ENCODE measurements around the gene SCFD2. TPM values are rescaled to one million over a fixed set of nuclear protein-coding genes. Genes with fewer than 3 reads are reported as not detected.

The SCFD2 gene
- polyA plus RNA-seq, 3 donors = 5.4 to 9.4 (median 6.7) TPM

DNA sequence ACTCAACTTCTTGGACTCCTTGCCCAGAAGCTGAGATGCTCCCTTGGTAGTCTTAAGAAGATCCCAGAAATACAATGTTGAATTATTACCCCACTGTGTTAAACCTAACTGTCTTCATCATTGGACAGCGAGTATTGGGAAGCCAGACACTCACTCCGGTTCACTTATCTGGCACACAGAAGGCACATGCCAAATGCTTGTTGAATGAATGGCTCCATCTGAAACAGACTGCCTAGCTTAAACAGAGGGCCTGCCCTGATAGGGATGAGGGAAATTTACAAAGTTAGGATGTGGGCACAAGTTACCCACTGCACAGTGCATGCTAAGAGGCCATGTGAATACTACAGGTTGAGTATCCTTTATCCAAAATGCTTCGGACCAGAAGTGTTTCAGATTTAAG lies 424.4 kb downstream of the SCFD2 start:
- intact Hi-C loops (cut with micrococcal nuclease) = no loop called here

DNA sequence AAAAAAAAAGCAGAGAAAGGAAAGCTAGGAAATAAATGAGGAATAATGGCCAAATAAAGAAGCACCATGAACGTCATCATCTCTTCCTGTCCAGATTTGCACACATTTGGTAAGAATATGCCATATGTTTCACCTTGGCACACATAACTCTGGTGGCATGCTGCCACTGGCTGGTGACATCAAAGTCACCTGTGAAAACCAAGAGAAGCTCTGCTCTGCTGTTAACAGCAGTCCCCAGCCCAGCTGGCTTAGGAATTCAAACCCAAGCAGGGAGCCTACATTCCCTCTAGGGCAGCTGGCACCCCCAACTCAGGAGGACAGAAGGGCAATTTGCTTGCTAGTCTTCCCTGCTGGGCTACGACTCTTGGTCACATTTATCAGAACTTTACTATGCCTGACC lies 426.1 kb downstream of the SCFD2 start:
- Histone ChIP-seq H3K79me2 (ENCODE audit: insufficient read depth, low read length) (no peaks in the 10 kb centered on the region), H3K9me3 (replicated peaks in 1 of 2; ENCODE audit: control insufficient read depth in 1 of 2, insufficient read depth in 1 of 2, low read length in 2 of 2) (no peaks in the 10 kb centered on the region), H3K36me3 (replicated peaks in 1 of 2; ENCODE audit: control insufficient read depth in 1 of 2, insufficient read depth in 2 of 2, low read length in 2 of 2) (no peaks in the 10 kb centered on the region), H2AFZ (ENCODE audit: insufficient read depth, low read depth, low read length, poor library complexity, severe bottlenecking) (no peak overlapping the region), H3K4me3 (replicated peaks in 1 of 3; ENCODE audit: low read depth in 2 of 3, low read length in 3 of 3) (no peak overlapping the region), H3K9ac (ENCODE audit: insufficient read depth, low read length, poor library complexity, severe bottlenecking) (no peak overlapping the region), H3K4me1 (ENCODE audit: control insufficient read depth in 1 of 2, insufficient read depth in 2 of 2, low read length in 2 of 2) (no peaks in the 10 kb centered on the region), H3K27ac (ENCODE audit: low read depth in 1 of 2, low read length in 2 of 2) (no peak overlapping the region), H3K4me2 (replicated peaks; ENCODE audit: extremely low read depth, low read length, poor library complexity, severe bottlenecking) (no peak overlapping the region), H4K20me1 (ENCODE audit: insufficient read depth, low read length) (no peaks in the 10 kb centered on the region), H3K27me3 (ENCODE audit: control insufficient read depth in 2 of 2, insufficient read depth in 2 of 2, low read length in 2 of 2) (no peaks in the 10 kb centered on the region)
- intact Hi-C loops (cut with micrococcal nuclease) = no loop called here
- TF ChIP-seq, protein P1, sequence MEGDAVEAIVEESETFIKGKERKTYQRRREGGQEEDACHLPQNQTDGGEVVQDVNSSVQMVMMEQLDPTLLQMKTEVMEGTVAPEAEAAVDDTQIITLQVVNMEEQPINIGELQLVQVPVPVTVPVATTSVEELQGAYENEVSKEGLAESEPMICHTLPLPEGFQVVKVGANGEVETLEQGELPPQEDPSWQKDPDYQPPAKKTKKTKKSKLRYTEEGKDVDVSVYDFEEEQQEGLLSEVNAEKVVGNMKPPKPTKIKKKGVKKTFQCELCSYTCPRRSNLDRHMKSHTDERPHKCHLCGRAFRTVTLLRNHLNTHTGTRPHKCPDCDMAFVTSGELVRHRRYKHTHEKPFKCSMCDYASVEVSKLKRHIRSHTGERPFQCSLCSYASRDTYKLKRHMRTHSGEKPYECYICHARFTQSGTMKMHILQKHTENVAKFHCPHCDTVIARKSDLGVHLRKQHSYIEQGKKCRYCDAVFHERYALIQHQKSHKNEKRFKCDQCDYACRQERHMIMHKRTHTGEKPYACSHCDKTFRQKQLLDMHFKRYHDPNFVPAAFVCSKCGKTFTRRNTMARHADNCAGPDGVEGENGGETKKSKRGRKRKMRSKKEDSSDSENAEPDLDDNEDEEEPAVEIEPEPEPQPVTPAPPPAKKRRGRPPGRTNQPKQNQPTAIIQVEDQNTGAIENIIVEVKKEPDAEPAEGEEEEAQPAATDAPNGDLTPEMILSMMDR (IDR thresholded peaks at IDR 0.05) = no peak
- DNase-seq = no peak
- Mint-ChIP-seq H3K27ac (no peak overlapping the region), H3K36me3 (peaks cover 0 to 3% of the 10 kb centered on the region in 2 donors), H3K9me3 (peaks cover 0 to 3% (median 0%) of the 10 kb centered on the region in 7 donors), H3K4me1 (no peaks in the 10 kb centered on the region), H3K27me3 (ENCODE audit: low read depth in 3 of 3) (no peaks in the 10 kb centered on the region), H3K4me3 (no peak overlapping the region)
- 86% methylated on average over 1 of the region's 2 CpGs for WGBS (ENCODE audit: insufficient coverage)

More for the DNA sequence above, 424.4 kb downstream of the SCFD2 start:
- Histone ChIP-seq H3K36me3 (replicated peaks in 1 of 2; ENCODE audit: control insufficient read depth in 1 of 2, insufficient read depth in 2 of 2, low read length in 2 of 2) (no peaks in the 10 kb centered on the region), H3K4me1 (ENCODE audit: control insufficient read depth in 1 of 2, insufficient read depth in 2 of 2, low read length in 2 of 2) (no peaks in the 10 kb centered on the region), H4K20me1 (ENCODE audit: insufficient read depth, low read length) (no peaks in the 10 kb centered on the region), H3K4me2 (replicated peaks; ENCODE audit: extremely low read depth, low read length, poor library complexity, severe bottlenecking) (no peak overlapping the region), H3K79me2 (ENCODE audit: insufficient read depth, low read length) (no peaks in the 10 kb centered on the region), H3K9me3 (replicated peaks in 1 of 2; ENCODE audit: control insufficient read depth in 1 of 2, insufficient read depth in 1 of 2, low read length in 2 of 2) (no peaks in the 10 kb centered on the region), H3K27ac (ENCODE audit: low read depth in 1 of 2, low read length in 2 of 2) (no peak overlapping the region), H3K9ac (ENCODE audit: insufficient read depth, low read length, poor library complexity, severe bottlenecking) (no peak overlapping the region), H2AFZ (ENCODE audit: insufficient read depth, low read depth, low read length, poor library complexity, severe bottlenecking) (no peak overlapping the region), H3K4me3 (replicated peaks in 1 of 3; ENCODE audit: low read depth in 2 of 3, low read length in 3 of 3) (no peak overlapping the region), H3K27me3 (ENCODE audit: control insufficient read depth in 2 of 2, insufficient read depth in 2 of 2, low read length in 2 of 2) (no peaks in the 10 kb centered on the region)
- Mint-ChIP-seq H3K9me3 (peaks cover 0 to 3% (median 0%) of the 10 kb centered on the region in 7 donors), H3K27ac (no peak overlapping the region), H3K4me1 (no peaks in the 10 kb centered on the region), H3K27me3 (ENCODE audit: low read depth in 3 of 3) (no peaks in the 10 kb centered on the region), H3K4me3 (no peak overlapping the region), H3K36me3 (peaks cover 0 to 3% of the 10 kb centered on the region in 2 donors)
- DNase-seq = no peak
- 96% methylated on average over 3 of the region's 3 CpGs for WGBS (ENCODE audit: insufficient coverage)
- TF ChIP-seq, protein P1 (IDR thresholded peaks at IDR 0.05) = no peak
